ENCODE data around the gene MICALL2. TPM values are rescaled to one million over a fixed set of nuclear protein-coding genes. Genes with fewer than 3 reads are reported as not detected.

MICALL2 gene
- total RNA-seq, 1 experiment from 2014 or later: 15.7 TPM

DNA sequence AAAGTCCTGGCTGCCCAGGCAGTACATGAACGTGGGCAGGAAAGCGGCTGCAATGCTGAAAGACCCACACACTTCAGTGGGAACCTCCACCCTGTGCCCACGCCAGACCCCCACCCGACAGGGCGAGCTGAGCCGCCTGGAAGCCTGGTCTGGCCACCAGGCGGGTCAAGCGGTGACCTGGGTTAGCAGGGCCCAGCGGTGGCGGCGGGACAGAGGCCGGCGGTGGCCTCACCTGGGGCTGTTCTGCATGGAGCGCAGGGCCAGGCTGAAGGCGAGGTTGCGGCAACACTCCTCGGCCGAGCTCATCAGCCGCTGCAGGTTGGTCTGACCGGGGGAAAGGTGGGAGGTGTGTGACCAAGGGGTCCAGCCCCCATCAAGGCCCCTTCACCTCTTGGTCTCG is 11.6 kb upstream of the MICALL2 start:
- ChIA-PET POLR2A (no interaction called here), CTCF (no interaction called here)
- ATAC-seq (no peak), DNase-seq (ENCODE audit: low spot score) (no peak)
- Mint-ChIP-seq H3K36me3 (peaks cover 4% of the 10 kb centered on the region), H3K9me3 (no peaks in the 10 kb centered on the region), H3K4me3 (no peak overlapping the region), H3K4me1 (no peaks in the 10 kb centered on the region), H3K27ac (no peak overlapping the region), H3K27me3 (ENCODE audit: low read depth) (no peaks in the 10 kb centered on the region)
- TF ChIP-seq IRF2 (CRISPR knock-in tag; IDR thresholded peaks at IDR 0.05; ENCODE audit: borderline replicate concordance, low read depth): no peak
- TF ChIP-seq, protein P1, sequence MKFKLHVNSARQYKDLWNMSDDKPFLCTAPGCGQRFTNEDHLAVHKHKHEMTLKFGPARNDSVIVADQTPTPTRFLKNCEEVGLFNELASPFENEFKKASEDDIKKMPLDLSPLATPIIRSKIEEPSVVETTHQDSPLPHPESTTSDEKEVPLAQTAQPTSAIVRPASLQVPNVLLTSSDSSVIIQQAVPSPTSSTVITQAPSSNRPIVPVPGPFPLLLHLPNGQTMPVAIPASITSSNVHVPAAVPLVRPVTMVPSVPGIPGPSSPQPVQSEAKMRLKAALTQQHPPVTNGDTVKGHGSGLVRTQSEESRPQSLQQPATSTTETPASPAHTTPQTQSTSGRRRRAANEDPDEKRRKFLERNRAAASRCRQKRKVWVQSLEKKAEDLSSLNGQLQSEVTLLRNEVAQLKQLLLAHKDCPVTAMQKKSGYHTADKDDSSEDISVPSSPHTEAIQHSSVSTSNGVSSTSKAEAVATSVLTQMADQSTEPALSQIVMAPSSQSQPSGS (CRISPR knock-in tag; IDR thresholded peaks at IDR 0.05; ENCODE audit: borderline replicate concordance, low read depth): no peak
- TF ChIP-seq SMAD3 (CRISPR knock-in tag; IDR thresholded peaks at IDR 0.05; ENCODE audit: borderline replicate concordance): no peak

DNA sequence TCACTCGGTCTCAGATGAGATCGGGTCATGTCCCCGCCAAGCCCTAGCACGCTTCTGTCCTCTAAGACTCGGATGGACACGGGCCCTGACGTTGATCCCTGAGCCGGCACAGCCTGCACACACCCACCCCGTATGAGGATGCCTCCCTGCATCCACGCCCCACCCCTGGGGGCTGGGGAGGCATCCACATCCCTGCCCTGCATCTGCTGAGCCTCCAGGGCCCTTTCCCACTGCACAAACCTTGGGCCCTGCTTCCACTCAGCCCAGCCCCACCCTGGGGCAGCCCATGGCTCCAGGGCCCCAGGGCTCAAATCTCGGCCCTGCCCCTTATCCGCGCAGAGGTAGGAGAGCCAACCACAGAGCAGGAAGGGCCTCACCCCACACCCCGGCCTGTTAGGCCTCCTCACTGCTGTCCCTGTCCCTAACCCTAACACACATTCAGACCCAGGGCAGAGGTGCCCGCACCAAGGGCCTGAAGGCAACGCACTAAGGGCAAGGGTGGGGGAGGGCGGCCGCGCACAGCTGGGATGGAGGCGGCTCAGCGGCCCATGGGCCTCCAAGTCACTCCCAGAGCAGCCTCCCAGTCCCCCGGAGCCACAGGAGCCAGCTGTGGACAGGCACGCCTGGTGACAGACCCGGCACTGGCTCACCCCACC is 9.5 kb upstream of the MICALL2 start:
- CTCF ChIA-PET: interaction anchor here (1.2 kb wide), 1 partner anchor 36 kb away, joined by 3 read pairs; no protein-coding TSS in a partner anchor
- POLR2A ChIA-PET: no interaction called here
- H3K36me3 Mint-ChIP-seq: no peaks in the 10 kb centered on the region; the same call in 1 of the 2 replicates
- TF ChIP-seq ESRRA (CRISPR knock-in tag; IDR thresholded peaks at IDR 0.05; ENCODE audit: borderline replicate concordance) (no peak), USF2 (CRISPR knock-in tag; IDR thresholded peaks at IDR 0.05) (no peak), ZNF416 (CRISPR knock-in tag; IDR thresholded peaks at IDR 0.05) (no peak), ATF1 (CRISPR knock-in tag; IDR thresholded peaks at IDR 0.05) (no peak)
- H3K27me3 Mint-ChIP-seq (ENCODE audit: low read depth): no peaks in the 10 kb centered on the region
- DNase-seq (ENCODE audit: low spot score): no peak
- no peaks in the 10 kb centered on the region for H3K4me1 Mint-ChIP-seq
- no peaks in the 10 kb centered on the region for H3K9me3 Mint-ChIP-seq
- H3K4me3 Mint-ChIP-seq: no peak overlapping the region
- ATAC-seq: no peak
- no peak overlapping the region for H3K27ac Mint-ChIP-seq

- DNase-seq (ENCODE audit: low spot score): no peak
- no peak overlapping the region for H3K27ac Mint-ChIP-seq
- no peaks in the 10 kb centered on the region for H3K9me3 Mint-ChIP-seq
- no peak overlapping the region for H3K4me3 Mint-ChIP-seq
- no peaks in the 10 kb centered on the region for H3K27me3 Mint-ChIP-seq (ENCODE audit: low read depth)
- ChIA-PET POLR2A (no interaction called here), CTCF (no interaction called here)
- ATAC-seq: no peak
- no peaks in the 10 kb centered on the region for H3K4me1 Mint-ChIP-seq
- H3K36me3 Mint-ChIP-seq: no peaks in the 10 kb centered on the region
- TF ChIP-seq, protein P2, sequence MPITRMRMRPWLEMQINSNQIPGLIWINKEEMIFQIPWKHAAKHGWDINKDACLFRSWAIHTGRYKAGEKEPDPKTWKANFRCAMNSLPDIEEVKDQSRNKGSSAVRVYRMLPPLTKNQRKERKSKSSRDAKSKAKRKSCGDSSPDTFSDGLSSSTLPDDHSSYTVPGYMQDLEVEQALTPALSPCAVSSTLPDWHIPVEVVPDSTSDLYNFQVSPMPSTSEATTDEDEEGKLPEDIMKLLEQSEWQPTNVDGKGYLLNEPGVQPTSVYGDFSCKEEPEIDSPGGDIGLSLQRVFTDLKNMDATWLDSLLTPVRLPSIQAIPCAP (CRISPR knock-in tag; IDR thresholded peaks at IDR 0.05): no peak
- TF ChIP-seq ESRRA (CRISPR knock-in tag; IDR thresholded peaks at IDR 0.05; ENCODE audit: borderline replicate concordance): no peak
- no peak for TF ChIP-seq JUN (CRISPR knock-in tag; IDR thresholded peaks at IDR 0.05)
- no peak for TF ChIP-seq NR1H2 (CRISPR knock-in tag; IDR thresholded peaks at IDR 0.05)
- no peak for TF ChIP-seq TEAD1 (CRISPR knock-in tag; IDR thresholded peaks at IDR 0.05)
- no peak for TF ChIP-seq E2F1 (CRISPR knock-in tag; IDR thresholded peaks at IDR 0.05)
- no peak for TF ChIP-seq ATF3 (CRISPR knock-in tag; conservative IDR thresholded peaks at IDR 0.05)
- TF ChIP-seq AR (CRISPR knock-in tag; IDR thresholded peaks at IDR 0.05): no peak
- TF ChIP-seq ZNF263 (CRISPR knock-in tag; IDR thresholded peaks at IDR 0.05; ENCODE audit: low read depth): no peak
- TF ChIP-seq, protein P3, sequence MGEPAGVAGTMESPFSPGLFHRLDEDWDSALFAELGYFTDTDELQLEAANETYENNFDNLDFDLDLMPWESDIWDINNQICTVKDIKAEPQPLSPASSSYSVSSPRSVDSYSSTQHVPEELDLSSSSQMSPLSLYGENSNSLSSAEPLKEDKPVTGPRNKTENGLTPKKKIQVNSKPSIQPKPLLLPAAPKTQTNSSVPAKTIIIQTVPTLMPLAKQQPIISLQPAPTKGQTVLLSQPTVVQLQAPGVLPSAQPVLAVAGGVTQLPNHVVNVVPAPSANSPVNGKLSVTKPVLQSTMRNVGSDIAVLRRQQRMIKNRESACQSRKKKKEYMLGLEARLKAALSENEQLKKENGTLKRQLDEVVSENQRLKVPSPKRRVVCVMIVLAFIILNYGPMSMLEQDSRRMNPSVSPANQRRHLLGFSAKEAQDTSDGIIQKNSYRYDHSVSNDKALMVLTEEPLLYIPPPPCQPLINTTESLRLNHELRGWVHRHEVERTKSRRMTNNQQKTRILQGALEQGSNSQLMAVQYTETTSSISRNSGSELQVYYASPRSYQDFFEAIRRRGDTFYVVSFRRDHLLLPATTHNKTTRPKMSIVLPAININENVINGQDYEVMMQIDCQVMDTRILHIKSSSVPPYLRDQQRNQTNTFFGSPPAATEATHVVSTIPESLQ (CRISPR knock-in tag; IDR thresholded peaks at IDR 0.05): no peak
- TF ChIP-seq FOXJ3 (CRISPR knock-in tag; IDR thresholded peaks at IDR 0.05; ENCODE audit: borderline replicate concordance): no peak
- TF ChIP-seq ZNF416 (CRISPR knock-in tag; IDR thresholded peaks at IDR 0.05): no peak
- TF ChIP-seq ZNF138 (CRISPR knock-in tag; conservative IDR thresholded peaks at IDR 0.05): no peak
- TF ChIP-seq ZNF425 (CRISPR knock-in tag; conservative IDR thresholded peaks at IDR 0.05): no peak
Measured at GRCh38 chr7:1468203-1468602, 8.9 kb upstream of the MICALL2 start.
